ENCODE measurements around the gene RABIF.

DNA sequence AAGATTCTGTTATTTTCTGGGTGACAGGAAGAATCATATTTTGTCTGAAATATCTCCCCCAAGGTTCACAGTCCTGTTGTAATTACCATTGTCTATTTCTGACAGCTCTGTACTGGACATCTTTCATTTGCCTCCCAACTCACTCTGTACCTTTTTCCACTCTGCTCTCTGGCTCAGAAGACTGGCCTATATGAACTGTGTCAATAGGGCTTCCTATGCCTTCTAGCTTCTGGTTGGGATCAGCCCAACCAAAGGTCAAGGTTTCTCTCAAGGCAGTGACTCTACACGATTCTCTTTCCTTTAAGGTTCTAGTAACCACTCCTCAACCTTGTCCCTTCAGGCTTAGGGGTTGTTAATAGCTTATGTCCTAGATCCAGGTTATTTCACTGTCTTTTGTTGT is 20.5 kb upstream of the RABIF start:
- TF ChIP-seq, protein P1, sequence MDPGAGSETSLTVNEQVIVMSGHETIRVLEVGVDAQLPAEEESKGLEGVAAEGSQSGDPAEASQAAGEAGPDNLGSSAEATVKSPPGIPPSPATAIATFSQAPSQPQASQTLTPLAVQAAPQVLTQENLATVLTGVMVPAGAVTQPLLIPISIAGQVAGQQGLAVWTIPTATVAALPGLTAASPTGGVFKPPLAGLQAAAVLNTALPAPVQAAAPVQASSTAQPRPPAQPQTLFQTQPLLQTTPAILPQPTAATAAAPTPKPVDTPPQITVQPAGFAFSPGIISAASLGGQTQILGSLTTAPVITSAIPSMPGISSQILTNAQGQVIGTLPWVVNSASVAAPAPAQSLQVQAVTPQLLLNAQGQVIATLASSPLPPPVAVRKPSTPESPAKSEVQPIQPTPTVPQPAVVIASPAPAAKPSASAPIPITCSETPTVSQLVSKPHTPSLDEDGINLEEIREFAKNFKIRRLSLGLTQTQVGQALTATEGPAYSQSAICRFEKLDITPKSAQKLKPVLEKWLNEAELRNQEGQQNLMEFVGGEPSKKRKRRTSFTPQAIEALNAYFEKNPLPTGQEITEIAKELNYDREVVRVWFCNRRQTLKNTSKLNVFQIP (CRISPR knock-in tag; IDR thresholded peaks at IDR 0.05; ENCODE audit: borderline replicate concordance, low read depth) = no peak
- TF ChIP-seq, protein P2, sequence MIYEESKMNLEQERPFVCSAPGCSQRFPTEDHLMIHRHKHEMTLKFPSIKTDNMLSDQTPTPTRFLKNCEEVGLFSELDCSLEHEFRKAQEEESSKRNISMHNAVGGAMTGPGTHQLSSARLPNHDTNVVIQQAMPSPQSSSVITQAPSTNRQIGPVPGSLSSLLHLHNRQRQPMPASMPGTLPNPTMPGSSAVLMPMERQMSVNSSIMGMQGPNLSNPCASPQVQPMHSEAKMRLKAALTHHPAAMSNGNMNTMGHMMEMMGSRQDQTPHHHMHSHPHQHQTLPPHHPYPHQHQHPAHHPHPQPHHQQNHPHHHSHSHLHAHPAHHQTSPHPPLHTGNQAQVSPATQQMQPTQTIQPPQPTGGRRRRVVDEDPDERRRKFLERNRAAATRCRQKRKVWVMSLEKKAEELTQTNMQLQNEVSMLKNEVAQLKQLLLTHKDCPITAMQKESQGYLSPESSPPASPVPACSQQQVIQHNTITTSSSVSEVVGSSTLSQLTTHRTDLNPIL (CRISPR knock-in tag; IDR thresholded peaks at IDR 0.05; ENCODE audit: low read depth) = no peak
- TF ChIP-seq RARB (CRISPR knock-in tag; IDR thresholded peaks at IDR 0.05) = no peak
- TF ChIP-seq ESRRG (CRISPR knock-in tag; IDR thresholded peaks at IDR 0.05) = no peak
- TF ChIP-seq, protein P3, sequence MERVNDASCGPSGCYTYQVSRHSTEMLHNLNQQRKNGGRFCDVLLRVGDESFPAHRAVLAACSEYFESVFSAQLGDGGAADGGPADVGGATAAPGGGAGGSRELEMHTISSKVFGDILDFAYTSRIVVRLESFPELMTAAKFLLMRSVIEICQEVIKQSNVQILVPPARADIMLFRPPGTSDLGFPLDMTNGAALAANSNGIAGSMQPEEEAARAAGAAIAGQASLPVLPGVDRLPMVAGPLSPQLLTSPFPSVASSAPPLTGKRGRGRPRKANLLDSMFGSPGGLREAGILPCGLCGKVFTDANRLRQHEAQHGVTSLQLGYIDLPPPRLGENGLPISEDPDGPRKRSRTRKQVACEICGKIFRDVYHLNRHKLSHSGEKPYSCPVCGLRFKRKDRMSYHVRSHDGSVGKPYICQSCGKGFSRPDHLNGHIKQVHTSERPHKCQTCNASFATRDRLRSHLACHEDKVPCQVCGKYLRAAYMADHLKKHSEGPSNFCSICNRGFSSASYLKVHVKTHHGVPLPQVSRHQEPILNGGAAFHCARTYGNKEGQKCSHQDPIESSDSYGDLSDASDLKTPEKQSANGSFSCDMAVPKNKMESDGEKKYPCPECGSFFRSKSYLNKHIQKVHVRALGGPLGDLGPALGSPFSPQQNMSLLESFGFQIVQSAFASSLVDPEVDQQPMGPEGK (CRISPR knock-in tag; IDR thresholded peaks at IDR 0.05; ENCODE audit: borderline replicate concordance) = no peak
- no peak for TF ChIP-seq ZNF8 (CRISPR knock-in tag; IDR thresholded peaks at IDR 0.05)
- no peak for TF ChIP-seq ARNTL (CRISPR knock-in tag; IDR thresholded peaks at IDR 0.05; ENCODE audit: borderline replicate concordance, low read depth)
